Panc1 (cell line): ENCODE data around the gene ITGA4. TPM values are rescaled to one million over a fixed set of nuclear protein-coding genes. Genes with fewer than 3 reads are reported as not detected.

Experiments
- ATAC-seq: fragments of 200-7000 bp; cut with Tn5 transposase; 2 replicates; pipeline ENCODE4 v1.9.1; 2020; ENCODE audit warnings: mild to moderate bottlenecking, moderate library complexity
- BruUV-seq: library from RNA; stranded (reverse); fragments of 400-500 nt; replicated peaks from 2 replicates; lab custom pipeline; 2021; lab: Mats Ljungman, UMichigan
- CTCF ChIA-PET: fragments of 300-600 bp; sonication (Branson Sonifier 250); formaldehyde crosslinking; loops from one replicate; lab custom pipeline; 2022; ENCODE audit warnings: antibody characterized with exemption; lab: Charles Lee
- POLR2A ChIA-PET: fragments of 300-600 bp; sonication (Branson Sonifier 250); formaldehyde crosslinking; loops from one replicate; lab custom pipeline; 2022; ENCODE audit warnings: antibody characterized with exemption; lab: Charles Lee
- DNase-seq: peaks from one replicate; pipeline ENCODE4 v3.0.0-alpha.2; 2010; ENCODE audit warnings: low read depth, low spot score
- H3K27ac ChIP-seq: 2 replicates; pipeline ENCODE4 v1.5.1; 2011; ENCODE audit warnings: mild to moderate bottlenecking, low read length, inconsistent platforms
- H3K27me3 ChIP-seq: fragments of 200-500 bp; sonication (Bioruptor generic); 2 replicates; pipeline ENCODE4 v1.6.0; 2014; ENCODE audit warnings: low read length, inconsistent platforms; ENCODE audit not compliant: control insufficient read depth, insufficient read depth
- H3K36me3 ChIP-seq: fragments of 200-500 bp; sonication (Bioruptor generic); 2 replicates; pipeline ENCODE4 v1.5.1; 2014; ENCODE audit warnings: inconsistent platforms, mild to moderate bottlenecking, low read length, moderate library complexity; ENCODE audit not compliant: control insufficient read depth, insufficient read depth
- H3K4me1 ChIP-seq: 2 replicates; pipeline ENCODE4 v1.5.1; 2011; ENCODE audit warnings: inconsistent platforms, mild to moderate bottlenecking, low read length, moderate library complexity; ENCODE audit not compliant: control insufficient read depth, insufficient read depth
- H3K4me3 ChIP-seq, 2 experiments: 2 replicates each; pipeline ENCODE4 v1.5.1; 2011 to 2012; ENCODE audit warnings: low read depth in 2 of 2, low read length in 2 of 2, mild to moderate bottlenecking in 2 of 2, inconsistent platforms in 1 of 2, moderate library complexity in 1 of 2
- H3K9me3 ChIP-seq: fragments of 200-500 bp; sonication (Bioruptor generic); 2 replicates; pipeline ENCODE4 v1.5.1; 2014; ENCODE audit warnings: low read depth, mild to moderate bottlenecking, inconsistent platforms, low read length, moderate library complexity; ENCODE audit not compliant: control insufficient read depth, insufficient read depth
- CTCF ChIP-seq: fragments of 450-650 bp; IDR thresholded peaks from 2 replicates; pipeline ENCODE4 v1.5.1; 2017; ENCODE audit warnings: mild to moderate bottlenecking
- POLR2AphosphoS5 ChIP-seq: IDR thresholded peaks from 2 replicates; pipeline ENCODE4 v1.6.1; 2012; ENCODE audit warnings: mild to moderate bottlenecking, low read depth, low read length, moderate library complexity
- TCF7L2 ChIP-seq: IDR thresholded peaks from 2 replicates; pipeline ENCODE4 v1.6.1; 2011; ENCODE audit warnings: mild to moderate bottlenecking, low read depth, low read length, inconsistent platforms
- in situ Hi-C: cut with HindIII; loops from 2 replicates; pipeline ENCODE4 v1.10.0; 2016; ENCODE audit warnings: low sequenced_read_pairs, low pct_unique_long_range_greater_than_20kb
- intact Hi-C: fragments of 100-400 bp; cut with micrococcal nuclease; formaldehyde crosslinking; loops from one replicate; pipeline ENCODE4 v1.10.0; 2022; ENCODE audit not compliant: unreplicated experiment
- total RNA-seq: library from RNA; stranded (reverse); gene quantifications from one replicate; pipeline ENCODE4 v1.2.1, GENCODE V29; 2021; ENCODE audit not compliant: unreplicated experiment
- TF ChIP-seq, protein P1 (sequence below), 2 experiments: IDR thresholded peaks; 2 replicates each; pipeline ENCODE4 v1.6.1; 2011 to 2012; ENCODE audit warnings: low read depth in 2 of 2, control low read depth in 1 of 2, low read length in 1 of 2, mild to moderate bottlenecking in 1 of 2, moderate library complexity in 1 of 2; ENCODE audit not compliant: insufficient read depth in 1 of 2

ITGA4 gene
- total RNA-seq, 1 experiment from 2014 or later, result 0.36 TPM

DNA sequence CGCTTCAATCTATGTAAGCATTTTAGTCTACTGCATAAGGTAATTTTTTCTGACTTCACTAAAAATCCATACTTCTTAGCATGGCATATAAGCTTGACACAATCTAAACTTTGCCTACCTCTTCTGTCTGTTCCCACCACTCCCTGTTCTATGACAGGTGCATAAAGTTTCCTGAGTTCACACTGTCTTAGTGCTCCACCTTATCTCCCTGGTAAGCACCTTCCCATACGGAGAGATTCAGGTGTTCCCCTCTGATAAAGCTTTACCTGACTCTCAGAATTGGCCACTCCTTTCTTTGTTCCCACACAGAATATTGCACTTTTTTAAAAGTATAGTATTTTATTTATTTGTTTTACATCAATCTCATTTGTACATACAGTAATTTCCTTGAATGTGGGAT is 16.8 kb upstream of the ITGA4 start:
- in situ Hi-C loops (no loop called here), intact Hi-C loops (no loop called here)
- Histone ChIP-seq H3K27me3 (no peaks in the 10 kb centered on the region), H3K9me3 (no peaks in the 10 kb centered on the region), H3K4me3 (no peak overlapping the region), H3K4me1 (no peaks in the 10 kb centered on the region), H3K36me3 (no peaks in the 10 kb centered on the region), H3K27ac (no peak overlapping the region)
- DNase-seq (no peak), ATAC-seq (no peak)
- ChIA-PET POLR2A (no interaction called here), CTCF (no interaction called here)
- BruUV-seq, result no TSS peak
- TF ChIP-seq CTCF (no peak), TCF7L2 (no peak)
- TF ChIP-seq, protein P1, sequence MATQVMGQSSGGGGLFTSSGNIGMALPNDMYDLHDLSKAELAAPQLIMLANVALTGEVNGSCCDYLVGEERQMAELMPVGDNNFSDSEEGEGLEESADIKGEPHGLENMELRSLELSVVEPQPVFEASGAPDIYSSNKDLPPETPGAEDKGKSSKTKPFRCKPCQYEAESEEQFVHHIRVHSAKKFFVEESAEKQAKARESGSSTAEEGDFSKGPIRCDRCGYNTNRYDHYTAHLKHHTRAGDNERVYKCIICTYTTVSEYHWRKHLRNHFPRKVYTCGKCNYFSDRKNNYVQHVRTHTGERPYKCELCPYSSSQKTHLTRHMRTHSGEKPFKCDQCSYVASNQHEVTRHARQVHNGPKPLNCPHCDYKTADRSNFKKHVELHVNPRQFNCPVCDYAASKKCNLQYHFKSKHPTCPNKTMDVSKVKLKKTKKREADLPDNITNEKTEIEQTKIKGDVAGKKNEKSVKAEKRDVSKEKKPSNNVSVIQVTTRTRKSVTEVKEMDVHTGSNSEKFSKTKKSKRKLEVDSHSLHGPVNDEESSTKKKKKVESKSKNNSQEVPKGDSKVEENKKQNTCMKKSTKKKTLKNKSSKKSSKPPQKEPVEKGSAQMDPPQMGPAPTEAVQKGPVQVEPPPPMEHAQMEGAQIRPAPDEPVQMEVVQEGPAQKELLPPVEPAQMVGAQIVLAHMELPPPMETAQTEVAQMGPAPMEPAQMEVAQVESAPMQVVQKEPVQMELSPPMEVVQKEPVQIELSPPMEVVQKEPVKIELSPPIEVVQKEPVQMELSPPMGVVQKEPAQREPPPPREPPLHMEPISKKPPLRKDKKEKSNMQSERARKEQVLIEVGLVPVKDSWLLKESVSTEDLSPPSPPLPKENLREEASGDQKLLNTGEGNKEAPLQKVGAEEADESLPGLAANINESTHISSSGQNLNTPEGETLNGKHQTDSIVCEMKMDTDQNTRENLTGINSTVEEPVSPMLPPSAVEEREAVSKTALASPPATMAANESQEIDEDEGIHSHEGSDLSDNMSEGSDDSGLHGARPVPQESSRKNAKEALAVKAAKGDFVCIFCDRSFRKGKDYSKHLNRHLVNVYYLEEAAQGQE (IDR thresholded peaks at IDR 0.05; ENCODE audit: insufficient read depth in 1 of 2, low read depth in 2 of 2, low read length in 1 of 2), result no peak

GRCh38 chr2:181440919-181441318 is 16.3 kb upstream of the ITGA4 start:
- intact Hi-C loops, result no loop called here
- Histone ChIP-seq H3K9me3 (no peaks in the 10 kb centered on the region), H3K4me1 (no peaks in the 10 kb centered on the region), H3K36me3 (no peaks in the 10 kb centered on the region), H3K27me3 (no peaks in the 10 kb centered on the region), H3K27ac (no peak overlapping the region), H3K4me3 (no peak overlapping the region)
- TF ChIP-seq POLR2AphosphoS5 (no peak), TCF7L2 (no peak), CTCF (no peak)
- TF ChIP-seq, protein P1 (IDR thresholded peaks at IDR 0.05; ENCODE audit: insufficient read depth in 1 of 2, low read depth in 2 of 2, low read length in 1 of 2), result no peak
- in situ Hi-C loops, result no loop called here
- no peak for DNase-seq
- no peak for ATAC-seq
- BruUV-seq, result no TSS peak
- POLR2A ChIA-PET, result no interaction called here
- CTCF ChIA-PET, result no interaction called here
